ENCODE data around the gene ME2. TPM values are rescaled to one million over a fixed set of nuclear protein-coding genes. Genes with fewer than 3 reads are reported as not detected.

Gene ME2
- total and polyA plus RNA-seq, 9 of the 15 experiments (the other 6 are each of a cell fraction or from before 2014, with no cell fraction given) = 12.3 to 54.4 (median 36.2) TPM

GRCh38 chr18:50967714-50968661 is 89.1 kb downstream of the ME2 start, which contains the start of gene ELAC1 (continued):
- no peak; the same call in 1 of the 2 replicates for TF ChIP-seq PML (IDR thresholded peaks at IDR 0.05; ENCODE audit: low read length)
- peak; percentile 48 for TF ChIP-seq HNRNPK (IDR thresholded peaks at IDR 0.05; ENCODE audit: low read depth, low read length, poor library complexity, severe bottlenecking)
- peak; percentile 65 for TF ChIP-seq SUPT5H (IDR thresholded peaks at IDR 0.05)
- no peak for TF ChIP-seq NR2C2 (CRISPR knock-in tag; IDR thresholded peaks at IDR 0.05)
- TF ChIP-seq NR2C2 (tag; IDR thresholded peaks at IDR 0.05) = peak; percentile 49
- TF ChIP-seq EP300 (IDR thresholded peaks at IDR 0.05; ENCODE audit: low read length) = 0 out of 2 replicates have a peak, but pooled peaks have one; percentile 9
- TF ChIP-seq RCOR1 (IDR thresholded peaks at IDR 0.05; ENCODE audit: borderline replicate concordance in 1 of 2, low read depth in 2 of 2, low read length in 2 of 2) = peak in 1 of 2 experiments; percentile 79; a peak in 2 of 4 replicates
- 0 out of 2 replicates have a peak, but pooled peaks have one; percentile 22 for TF ChIP-seq KLF13 (tag; IDR thresholded peaks at IDR 0.05; ENCODE audit: borderline replicate concordance, low read depth)
- peak; percentile 12 for TF ChIP-seq CHD1 (IDR thresholded peaks at IDR 0.05; ENCODE audit: low read length)
- TF ChIP-seq TFAP4 (CRISPR knock-in tag; IDR thresholded peaks at IDR 0.05; ENCODE audit: borderline replicate concordance) = peak; percentile 83
- no peak for TF ChIP-seq ZC3H4 (CRISPR knock-in tag; IDR thresholded peaks at IDR 0.05; ENCODE audit: borderline replicate concordance)
- TF ChIP-seq ZNF511 (CRISPR knock-in tag; IDR thresholded peaks at IDR 0.05) = 0 out of 2 replicates have a peak, but pooled peaks have one; percentile 28
- peak in 2 of 3 experiments; percentile 65 to 76 for TF ChIP-seq YY1 (IDR thresholded peaks at IDR 0.05; ENCODE audit: borderline replicate concordance in 1 of 3, control insufficient read depth in 1 of 3, extremely low read depth in 1 of 3, insufficient read depth in 3 of 3, insufficient read length in 1 of 3, insufficient replicate concordance in 2 of 3, low read depth in 1 of 3, low read length in 2 of 3)
- no peak for TF ChIP-seq CEBPB (tag; IDR thresholded peaks at IDR 0.05)
- TF ChIP-seq RBFOX2 (IDR thresholded peaks at IDR 0.05; ENCODE audit: low read depth, low read length) = peak; percentile 96
- TF ChIP-seq ZNF740 (CRISPR knock-in tag; IDR thresholded peaks at IDR 0.05) = no peak
- TF ChIP-seq ZNF740 (tag; IDR thresholded peaks at IDR 0.05) = peak in 1 of 2 experiments; percentile 70; a peak in 2 of 4 replicates
- no peak for TF ChIP-seq MAFK (IDR thresholded peaks at IDR 0.05; ENCODE audit: low read length)
- TF ChIP-seq CREB1 (IDR thresholded peaks at IDR 0.05) = peak; percentile 32; the same call in 1 of the 2 replicates
- TF ChIP-seq CREB1 (CRISPR knock-in tag; IDR thresholded peaks at IDR 0.05) = no peak
- no peak for TF ChIP-seq FOXM1 (IDR thresholded peaks at IDR 0.05; ENCODE audit: low read depth)
- 0 out of 2 replicates have a peak, but pooled peaks have one; percentile 48 for TF ChIP-seq FOXM1 (CRISPR knock-in tag; IDR thresholded peaks at IDR 0.05; ENCODE audit: low read depth)
- TF ChIP-seq ZNF583 (CRISPR knock-in tag; IDR thresholded peaks at IDR 0.05) = 0 out of 2 replicates have a peak, but pooled peaks have one; percentile 14
- no peak for TF ChIP-seq ARID2 (IDR thresholded peaks at IDR 0.05)

All from K562 (cell line).